Sigmoid colon (tissue), 7 donors: ENCODE measurements around the gene CPN1. TPM values are rescaled to one million over a fixed set of nuclear protein-coding genes. Genes with fewer than 3 reads are reported as not detected.

ENCODE experiments used
- DNase-seq: peaks from one replicate; pipeline ENCODE4 v3.0.0-alpha.2; 2019
- H3K27ac ChIP-seq, 4 donors: fragments of 200-600 bp; sonication (generic); one replicate each; pipeline ENCODE4 v1.5.1; 2016 to 2019; ENCODE audit warnings: mild to moderate bottlenecking in 1 of 4
- H3K27me3 ChIP-seq, 3 donors: fragments of 200-600 bp; sonication (generic); one replicate each; pipeline ENCODE4 v1.5.1; 2019; ENCODE audit warnings: mild to moderate bottlenecking in 1 of 3
- H3K36me3 ChIP-seq, 4 donors: fragments of 200-600 bp; sonication (generic); one replicate each; pipeline ENCODE4 v1.5.1; 2016 to 2019
- H3K4me1 ChIP-seq, 4 donors: fragments of 200-600 bp; sonication (generic); one replicate each; pipeline ENCODE4 v1.5.1; 2017 to 2019
- H3K4me3 ChIP-seq, 4 donors: fragments of 200-600 bp; sonication (generic); one replicate each; pipeline ENCODE4 v1.5.1; 2017 to 2019; ENCODE audit warnings: mild to moderate bottlenecking in 2 of 4, moderate library complexity in 1 of 4
- H3K9me3 ChIP-seq, 4 donors: fragments of 200-600 bp in 3 of 4; sonication (generic) in 3 of 4; one replicate each; pipeline versions ENCODE4 v1.5.1 to v1.6.1; 2013 to 2019
- CTCF ChIP-seq, 4 experiments: fragments of 450-650 bp in 3 of 4; fragments of 200-600 bp in 1 of 4; IDR thresholded peaks; one replicate each; pipeline ENCODE4 v1.5.1; 2016 to 2019; ENCODE audit warnings: antibody characterized with exemption in 4 of 4, mild to moderate bottlenecking in 3 of 4, moderate library complexity in 2 of 4
- EP300 ChIP-seq, 4 donors: sonication (generic); formaldehyde crosslinking; IDR thresholded peaks; one replicate each; pipeline ENCODE4 v1.6.1; 2017; ENCODE audit warnings: antibody characterized with exemption in 4 of 4
- POLR2A ChIP-seq, 2 donors: fragments of 450-650 bp; IDR thresholded peaks; one replicate each; pipeline ENCODE4 v1.6.1; 2016; ENCODE audit warnings: antibody characterized with exemption in 2 of 2, mild to moderate bottlenecking in 2 of 2, moderate library complexity in 2 of 2
- POLR2AphosphoS5 ChIP-seq, 4 donors: sonication (generic); formaldehyde crosslinking; IDR thresholded peaks; one replicate each; pipeline ENCODE4 v1.6.1; 2017; ENCODE audit warnings: antibody characterized with exemption in 4 of 4
- WGBS, 2 donors: extraction: QIAGEN DNeasy Blood & Tissue Kit; methylation state at CpG; one replicate each; pipeline ENCODE4 v1.1.7; 2013; 5-methylcytosine and 5-hydroxymethylcytosine counted together
- intact Hi-C: fragments of 100-400 bp; cut with DNase I; formaldehyde crosslinking; loops from one replicate; pipeline ENCODE4 v1.15.1; 2023
- polyA plus RNA-seq, 3 donors: library from polyadenylated mRNA; stranded (reverse); fragments of 200-250 nt; gene quantifications; one replicate each; pipeline ENCODE4 v1.2.3, GENCODE V29; 2013
- total RNA-seq, 4 donors: library from RNA; depleted of rRNA; stranded (reverse); fragments of >200 nt; gene quantifications; one replicate each; pipeline ENCODE4 v1.1.0, GENCODE V29; 2016
- donor health status: healthy with polysubstance abuse.
- donor health status: Bipolar disorder and iron deficiency.
- donor health status: healthy.

CPN1 gene
- total and polyA plus RNA-seq, 7 donors: 0.60 TPM; not detected in 6

- Histone ChIP-seq H3K27ac (peak overlapping the region in 3 of 4 donors; percentile 47 to 78 (median 76)), H3K4me3 (no peak overlapping the region), H3K4me1 (peaks cover 0 to 67% (median 66%) of the 10 kb centered on the region in 4 donors), H3K27me3 (no peaks in the 10 kb centered on the region), H3K9me3 (no peaks in the 10 kb centered on the region), H3K36me3 (no peaks in the 10 kb centered on the region)
- intact Hi-C loops: no loop called here
- no peak for DNase-seq
- TF ChIP-seq POLR2A (IDR thresholded peaks at IDR 0.05): no peak
- 68 to 78% methylated on average over 3 of the region's 3 CpGs for WGBS, 2 donors
These were observed 86.4 kb downstream of the CPN1 start for GRCh38 chr10:99995269-99995668.

DNA sequence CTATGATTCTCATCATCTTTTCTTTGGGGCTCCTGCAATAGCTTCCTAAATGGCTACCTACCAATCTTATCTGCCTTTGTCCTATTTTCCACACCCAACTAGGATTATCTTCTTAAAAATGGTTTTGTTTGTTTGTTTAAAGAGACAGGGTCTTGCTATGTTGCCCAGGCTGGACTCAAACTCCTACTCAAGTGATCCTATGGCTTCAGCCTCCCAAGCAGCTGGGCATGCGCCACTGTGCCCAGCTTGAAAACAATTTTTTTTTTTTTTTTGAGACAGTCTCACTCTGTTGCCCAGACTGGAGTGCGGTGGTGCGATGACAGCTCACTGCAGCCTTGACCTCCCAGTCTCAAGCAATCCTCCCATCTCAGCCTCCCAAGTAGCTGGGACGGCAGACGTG is 86.9 kb downstream of the CPN1 start:
- 76 to 96% methylated on average over 5 of the region's 5 CpGs for WGBS, 2 donors
- no peaks in the 10 kb centered on the region for H3K36me3 ChIP-seq
- peak overlapping the region; percentile 44 to 78 (median 56) for H3K27ac ChIP-seq
- H3K4me1 ChIP-seq: peaks cover 0 to 62% (median 61%) of the 10 kb centered on the region in 4 donors
- no peak for DNase-seq
- intact Hi-C loops: no loop called here
- H3K4me3 ChIP-seq: no peak overlapping the region
- no peak for TF ChIP-seq EP300 (IDR thresholded peaks at IDR 0.05)
- no peak for TF ChIP-seq CTCF (IDR thresholded peaks at IDR 0.05)
- no peak for TF ChIP-seq POLR2A (IDR thresholded peaks at IDR 0.05)
- TF ChIP-seq POLR2AphosphoS5 (IDR thresholded peaks at IDR 0.05): no peak
- no peaks in the 10 kb centered on the region for H3K27me3 ChIP-seq
- no peaks in the 10 kb centered on the region for H3K9me3 ChIP-seq

- Histone ChIP-seq H3K36me3 (peaks cover 0 to 4% (median 0%) of the 10 kb centered on the region in 4 donors), H3K27ac (peak overlapping the region; percentile 44 to 78 (median 56)), H3K4me1 (peaks cover 0 to 54% (median 53%) of the 10 kb centered on the region in 4 donors), H3K27me3 (no peaks in the 10 kb centered on the region), H3K4me3 (no peak overlapping the region), H3K9me3 (no peaks in the 10 kb centered on the region)
- TF ChIP-seq POLR2AphosphoS5 (IDR thresholded peaks at IDR 0.05): peak in 3 of 4 donors; percentile 37 to 69 (median 55)
- TF ChIP-seq EP300 (IDR thresholded peaks at IDR 0.05): peak; percentile 47 to 94 (median 68)
- no peak for TF ChIP-seq POLR2A (IDR thresholded peaks at IDR 0.05)
- TF ChIP-seq CTCF (IDR thresholded peaks at IDR 0.05): no peak
- intact Hi-C loops: no loop called here
- 49 to 84% methylated on average over 8 of the region's 8 CpGs for WGBS, 2 donors
- DNase-seq: peak; percentile 85
These were observed 87.7 kb downstream of the CPN1 start for GRCh38 chr10:99993701-99994689.

Other genes with a start within 250 kb of the CPN1 start
- gene DNMBP, start 71.9 kb downstream of the CPN1 start, total RNA-seq: 10 to 100 TPM; 15.0 to 21.6 (median 16.0) TPM
- gene DNMBP, start 71.9 kb downstream of the CPN1 start, polyA plus RNA-seq: 10 to 100 TPM; 18.6 to 21.2 (median 19.9) TPM
- 10 to 100 TPM in 2 of 4 donors, 1 to 10 TPM in 2; 7.9 to 11.9 (median 9.7) TPM for gene ERLIN1, start 104.2 kb upstream of the CPN1 start, total RNA-seq
- 10 to 100 TPM in 2 of 3 donors, 1 to 10 TPM in 1; 7.4 to 28.4 (median 11.4) TPM for gene ERLIN1, start 104.2 kb upstream of the CPN1 start, polyA plus RNA-seq
- gene CHUK, start 147.7 kb upstream of the CPN1 start, total RNA-seq: 10 to 100 TPM; 19.4 to 25.7 (median 23.7) TPM
- gene CHUK, start 147.7 kb upstream of the CPN1 start, polyA plus RNA-seq: 10 to 100 TPM; 12.3 to 18.6 (median 17.3) TPM
- gene CWF19L1, start 185.8 kb upstream of the CPN1 start, total RNA-seq: 10 to 100 TPM; 13.8 to 17.1 (median 16.1) TPM
- 10 to 100 TPM; 13.8 to 23.4 (median 13.9) TPM for gene CWF19L1, start 185.8 kb upstream of the CPN1 start, polyA plus RNA-seq
- gene BLOC1S2, start 204.8 kb upstream of the CPN1 start, total RNA-seq: 10 to 100 TPM; 12.1 to 23.9 (median 18.3) TPM
- 10 to 100 TPM; 36.6 to 55.0 (median 51.1) TPM for gene BLOC1S2, start 204.8 kb upstream of the CPN1 start, polyA plus RNA-seq
- not detected for gene PKD2L1, start 248.4 kb upstream of the CPN1 start, total RNA-seq
- gene PKD2L1, start 248.4 kb upstream of the CPN1 start, polyA plus RNA-seq: 1 to 10 TPM in 1 of 3 donors, under 1 TPM in 2; 0.31 to 4.2 (median 0.60) TPM